Activated T-cell treated with anti-CD3 and anti-CD28 coated beads, Interleukin-2, amount 50 U/mL, for 24 hours (primary cell): Measurements from ENCODE around the gene TMEM94.
"Not testable (repeated sequence)": the region's sequence is repeated elsewhere in the genome, so short reads cannot be mapped to it uniquely, and the experiment has no call there.

Experiments
- DNase-seq: peaks from one replicate; pipeline ENCODE4 v3.0.0-alpha.2; 2020
- H3K27ac Mint-ChIP-seq: 2 replicates; pipeline ENCODE4 v1.8.0; 2020; ENCODE audit warnings: mild to moderate bottlenecking, mixed read lengths
- H3K27me3 Mint-ChIP-seq: 2 replicates; pipeline ENCODE4 v1.8.0; 2020; ENCODE audit warnings: mixed read lengths
- H3K36me3 Mint-ChIP-seq: 2 replicates; pipeline ENCODE4 v1.8.0; 2020; ENCODE audit warnings: low read depth, mixed read lengths
- H3K4me1 Mint-ChIP-seq: 2 replicates; pipeline ENCODE4 v1.8.0; 2020; ENCODE audit warnings: low read depth, mixed read lengths
- H3K4me3 Mint-ChIP-seq: 2 replicates; pipeline ENCODE4 v1.8.0; 2020; ENCODE audit warnings: mild to moderate bottlenecking, moderate library complexity, mixed read lengths
- H3K9me3 Mint-ChIP-seq: 2 replicates; pipeline ENCODE4 v1.8.0; 2020; ENCODE audit warnings: mixed read lengths

Gene TMEM94

DNA sequence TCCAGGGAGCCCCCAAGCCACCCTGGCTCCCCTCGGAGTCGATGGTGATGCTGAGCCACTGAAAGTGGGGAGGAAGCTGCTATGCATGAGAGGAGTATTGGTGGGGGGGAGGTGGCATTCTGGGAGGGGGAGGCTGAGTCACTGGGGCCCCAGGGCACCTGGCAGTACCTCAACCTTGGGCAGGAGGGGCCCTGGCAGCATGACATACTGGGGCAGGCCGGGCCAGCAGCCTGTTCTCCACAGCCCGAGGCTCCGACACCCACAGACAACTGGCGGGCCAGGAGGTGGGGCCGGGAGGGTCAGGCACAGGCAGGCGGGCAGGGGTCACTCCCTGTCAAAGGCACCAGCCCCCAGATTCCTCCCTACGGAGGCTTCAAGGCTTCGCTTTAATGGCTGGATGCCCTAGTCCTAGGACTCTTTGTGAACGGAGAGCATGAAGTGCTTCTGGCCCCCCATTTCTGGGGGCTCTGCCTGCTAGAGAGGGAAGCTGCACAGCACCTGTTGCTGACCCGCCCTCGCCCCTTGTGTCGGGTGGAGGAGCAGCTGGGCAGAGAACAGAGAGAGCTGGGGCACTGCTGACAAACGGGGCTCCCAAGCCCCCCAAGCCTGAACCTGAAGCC is 58.0 kb downstream of the TMEM94 start:
- no peak overlapping the region for H3K27ac Mint-ChIP-seq
- no peaks in the 10 kb centered on the region for H3K9me3 Mint-ChIP-seq
- peak overlapping the region; percentile 65 for H3K4me3 Mint-ChIP-seq
- H3K27me3 Mint-ChIP-seq = peaks cover 3% of the 10 kb centered on the region
- H3K36me3 Mint-ChIP-seq = peaks cover 22% of the 10 kb centered on the region
- H3K4me1 Mint-ChIP-seq = peaks cover 26% of the 10 kb centered on the region
- DNase-seq = peak; percentile 42

DNA sequence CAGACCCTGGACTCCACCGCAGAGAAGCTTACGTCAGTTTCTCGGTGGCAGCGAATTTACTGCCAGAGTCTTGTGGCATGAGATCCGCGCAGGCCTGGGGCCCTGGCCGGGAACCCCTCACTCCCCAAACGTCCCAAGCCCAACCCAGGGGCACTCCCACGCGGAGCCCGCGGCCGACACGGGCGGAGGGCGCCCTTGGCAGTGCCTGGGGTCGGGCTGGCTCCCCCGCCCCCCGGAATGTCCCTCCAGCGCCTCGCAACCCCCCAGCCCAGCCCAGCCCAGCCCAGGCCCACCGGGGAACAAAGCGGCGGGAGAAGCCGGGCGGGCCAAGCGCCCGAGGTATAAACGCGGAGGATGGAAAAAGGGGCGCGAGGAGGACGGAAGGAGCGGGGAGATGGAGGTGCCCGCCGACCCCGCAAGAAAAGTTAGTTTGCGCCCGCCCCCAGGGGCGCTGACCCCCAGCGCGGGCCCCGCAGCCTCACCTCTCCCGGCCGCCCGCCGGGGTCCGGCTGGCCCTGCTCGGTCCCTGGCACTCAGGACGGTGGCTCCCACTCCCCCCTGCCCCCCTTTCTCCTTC is 58.6 kb downstream of the TMEM94 start:
- DNase-seq = no peak
- Mint-ChIP-seq H3K4me1 (peaks cover 26% of the 10 kb centered on the region), H3K27me3 (peaks cover 3% of the 10 kb centered on the region), H3K27ac (no peak overlapping the region), H3K36me3 (peaks cover 26% of the 10 kb centered on the region), H3K4me3 (peak overlapping the region; percentile 79), H3K9me3 (no peaks in the 10 kb centered on the region)

DNA sequence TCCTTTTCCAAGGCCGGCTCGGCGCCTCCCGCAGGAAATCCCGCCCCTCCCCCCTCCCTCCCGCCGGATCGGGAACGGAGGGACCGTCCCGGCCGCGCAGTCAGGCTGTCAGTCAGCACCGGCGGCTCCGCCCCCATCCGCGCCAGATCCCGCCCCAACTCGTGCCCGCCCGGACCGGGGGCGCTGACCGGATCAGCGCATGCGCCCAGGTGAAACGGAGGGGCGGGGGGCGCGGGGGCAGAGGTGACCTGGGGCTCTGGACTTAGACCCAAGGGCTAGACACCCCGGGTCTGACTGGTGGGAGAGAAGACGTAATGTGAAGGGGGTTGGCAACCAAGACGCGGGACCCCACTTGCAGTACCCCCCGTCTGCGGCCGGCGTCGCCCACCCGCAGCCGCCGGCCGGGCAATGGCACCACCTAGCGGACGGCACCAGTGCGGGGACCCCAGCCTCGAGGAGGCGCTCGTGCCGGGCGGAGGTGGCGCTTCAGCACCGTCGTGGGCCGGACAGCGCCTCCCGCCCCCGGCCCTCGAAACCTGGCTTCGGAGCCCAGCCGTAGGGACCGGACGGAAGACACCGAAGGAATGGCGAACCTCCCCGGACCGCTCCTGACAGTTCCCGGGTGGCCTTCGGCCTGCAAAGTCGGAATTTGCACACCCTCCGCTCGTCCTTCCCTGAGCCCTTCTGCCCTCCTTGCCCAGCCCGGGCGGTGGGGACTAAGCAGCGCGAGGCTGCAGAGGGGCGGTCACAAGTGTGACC is 59.2 kb downstream of the TMEM94 start, which contains the start of gene CASKIN2:
Gene CASKIN2, minus strand, starts transcription at position 42 of the 759 bp plus-strand sequence. CDS start 1,733 bp downstream, outside the sequence.
- H3K36me3 Mint-ChIP-seq = peaks cover 28% of the 10 kb centered on the region
- peaks cover 26% of the 10 kb centered on the region for H3K4me1 Mint-ChIP-seq
- H3K27me3 Mint-ChIP-seq = peaks cover 3% of the 10 kb centered on the region
- peak within 1 kb of the TSS; percentile 79 for H3K4me3 Mint-ChIP-seq
- no peaks in the 10 kb centered on the region for H3K9me3 Mint-ChIP-seq
- DNase-seq = peak; percentile 93
- H3K27ac Mint-ChIP-seq = peak within 1 kb of the TSS; percentile 44

DNA sequence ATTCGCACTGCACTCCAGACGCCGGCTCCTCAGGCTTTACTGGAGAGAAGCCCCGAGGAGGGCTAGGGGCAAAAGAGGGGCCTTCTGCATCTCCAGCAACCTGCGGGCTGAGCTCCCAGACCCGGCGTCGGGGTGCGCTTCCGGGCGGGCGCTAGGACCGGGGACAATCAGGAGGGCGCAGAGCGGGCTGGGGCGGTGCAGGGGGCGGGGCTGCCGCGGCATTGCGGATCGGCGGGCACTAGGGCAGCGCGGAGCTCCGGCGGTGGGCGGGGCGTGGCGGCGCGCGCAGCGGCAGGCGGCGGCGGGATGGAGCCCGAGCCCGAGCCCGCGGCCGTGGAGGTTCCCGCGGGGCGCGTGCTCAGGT is 59.8 kb downstream of the TMEM94 start, which contains the start of gene TSEN54:
Gene TSEN54, plus strand, starts transcription at position 274 of the 364 bp plus-strand sequence. Its CDS starts 33 bp downstream, at position 307.
- Mint-ChIP-seq H3K27me3 (peaks cover 3% of the 10 kb centered on the region), H3K4me1 (peaks cover 26% of the 10 kb centered on the region), H3K9me3 (no peaks in the 10 kb centered on the region), H3K4me3 (peak within 1 kb of the TSS; percentile 90), H3K36me3 (peaks cover 34% of the 10 kb centered on the region), H3K27ac (peak within 1 kb of the TSS; percentile 70)
- DNase-seq = peak; percentile 97

DNA sequence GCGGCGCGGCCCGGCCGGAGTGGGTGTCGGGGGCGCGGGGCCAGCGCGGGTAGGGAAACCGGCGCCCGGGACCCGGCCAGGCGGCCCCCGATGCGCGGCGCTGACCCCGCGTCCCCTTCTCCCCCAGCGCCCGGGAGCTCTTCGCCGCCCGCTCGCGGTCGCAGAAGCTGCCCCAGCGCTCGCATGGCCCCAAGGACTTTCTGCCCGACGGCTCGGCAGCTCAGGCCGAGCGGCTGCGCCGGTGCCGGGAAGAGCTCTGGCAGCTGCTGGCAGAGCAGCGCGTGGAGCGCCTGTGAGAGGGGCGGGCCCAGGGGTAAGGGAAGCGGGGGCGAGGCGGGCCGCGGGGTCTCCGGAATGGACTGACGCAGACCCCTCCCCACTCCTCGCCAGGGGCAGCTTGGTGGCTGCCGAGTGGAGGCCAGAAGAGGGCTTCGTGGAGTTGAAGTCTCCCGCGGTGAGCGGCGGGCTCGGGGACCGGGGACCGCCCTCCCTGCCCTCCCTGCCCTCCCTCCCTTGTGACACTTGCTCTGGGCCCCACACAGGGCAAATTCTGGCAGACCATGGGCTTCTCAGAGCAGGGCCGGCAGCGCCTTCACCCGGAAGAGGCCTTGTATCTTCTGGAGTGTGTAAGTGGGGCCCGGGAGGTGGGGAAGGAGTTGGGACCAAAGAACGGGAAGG is 60.3 kb downstream of the TMEM94 start:
- peaks cover 26% of the 10 kb centered on the region for H3K4me1 Mint-ChIP-seq
- peak overlapping the region; percentile 90 for H3K4me3 Mint-ChIP-seq
- peak overlapping the region; percentile 70 for H3K27ac Mint-ChIP-seq
- peaks cover 37% of the 10 kb centered on the region for H3K36me3 Mint-ChIP-seq
- no peaks in the 10 kb centered on the region for H3K9me3 Mint-ChIP-seq
- DNase-seq = peak; percentile 75
- peaks cover 3% of the 10 kb centered on the region for H3K27me3 Mint-ChIP-seq

DNA sequence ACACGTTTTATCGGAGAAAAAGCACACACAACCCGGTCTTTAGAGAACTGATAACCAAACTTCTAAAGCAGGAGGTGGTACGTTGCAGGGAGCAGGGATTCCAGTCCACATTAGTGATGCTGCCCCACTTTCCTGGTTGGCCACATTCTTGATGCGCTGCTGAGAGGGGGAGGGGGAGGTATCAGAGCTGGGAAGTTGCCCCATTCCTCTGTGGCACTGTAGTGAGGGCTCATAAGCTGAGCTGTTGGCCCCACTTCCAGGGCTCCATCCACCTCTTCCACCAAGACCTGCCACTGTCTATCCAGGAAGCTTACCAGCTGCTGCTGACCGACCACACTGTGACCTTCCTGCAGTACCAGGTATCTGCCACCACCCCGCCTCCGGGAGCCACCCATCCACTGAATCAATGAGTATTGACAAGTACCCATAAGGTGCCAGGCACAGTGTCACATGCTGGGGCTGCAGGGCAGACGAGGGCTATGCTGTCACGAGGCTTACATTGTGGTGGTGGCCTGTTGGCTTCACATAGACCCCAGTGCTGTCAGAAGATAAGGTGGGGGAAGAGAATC is 60.9 kb downstream of the TMEM94 start:
- H3K27ac Mint-ChIP-seq = peak overlapping the region; percentile 70
- peaks cover 26% of the 10 kb centered on the region for H3K4me1 Mint-ChIP-seq
- DNase-seq = peak; percentile 51
- peak overlapping the region; percentile 90 for H3K4me3 Mint-ChIP-seq
- peaks cover 43% of the 10 kb centered on the region for H3K36me3 Mint-ChIP-seq
- no peaks in the 10 kb centered on the region for H3K9me3 Mint-ChIP-seq
- peaks cover 3% of the 10 kb centered on the region for H3K27me3 Mint-ChIP-seq

DNA sequence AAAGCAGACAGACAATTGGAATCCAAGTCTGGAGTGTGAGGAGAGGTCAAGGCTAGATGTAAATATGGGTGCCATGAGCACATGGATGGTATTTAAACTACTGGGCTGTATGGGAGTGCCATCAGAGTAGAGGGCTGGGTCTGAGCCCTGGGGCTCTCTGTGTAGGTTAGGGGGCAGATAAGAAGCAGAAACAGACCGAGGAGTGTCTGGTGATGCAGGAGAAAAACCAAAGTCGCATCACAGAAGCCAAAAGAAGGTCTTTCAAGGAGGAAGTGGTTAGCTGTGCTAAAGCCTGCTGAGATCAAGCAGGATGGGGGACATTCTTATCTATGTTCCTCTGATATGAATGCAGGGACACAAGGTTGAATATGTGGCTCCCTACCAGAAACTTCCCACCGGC is 61.8 kb downstream of the TMEM94 start:
- Mint-ChIP-seq H3K4me3 (peak overlapping the region; percentile 90), H3K27me3 (peaks cover 3% of the 10 kb centered on the region), H3K4me1 (peaks cover 26% of the 10 kb centered on the region), H3K9me3 (no peaks in the 10 kb centered on the region), H3K36me3 (peaks cover 50% of the 10 kb centered on the region), H3K27ac (peak overlapping the region; percentile 70)
- no peak for DNase-seq

DNA sequence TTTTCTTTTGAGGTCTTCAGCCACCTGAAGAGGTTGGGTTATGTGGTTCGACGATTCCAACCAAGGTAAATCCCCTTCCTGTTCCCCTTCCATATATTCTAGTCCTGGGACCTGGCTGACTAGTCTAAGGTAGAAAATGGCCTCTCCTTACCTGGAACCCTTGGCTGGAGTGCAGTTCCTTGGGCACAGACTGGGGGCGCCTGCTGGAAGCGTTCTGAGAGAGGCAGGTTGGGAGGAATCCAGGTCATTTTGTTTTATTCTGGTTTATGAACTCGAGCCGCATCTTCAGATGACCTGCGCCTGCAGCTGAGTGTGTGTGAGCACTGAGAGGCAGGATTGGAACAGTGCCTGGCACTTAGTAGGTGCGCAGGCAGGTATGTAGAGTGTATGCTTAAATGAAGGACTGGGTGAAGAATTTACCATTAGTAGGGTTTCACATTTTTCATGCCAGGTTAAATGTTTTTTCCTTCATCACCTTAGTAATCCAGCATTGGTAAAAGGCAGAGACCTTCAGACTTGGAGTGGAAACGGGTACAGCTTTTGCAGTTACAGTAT is 62.6 kb downstream of the TMEM94 start:
- Mint-ChIP-seq H3K4me1 (peaks cover 26% of the 10 kb centered on the region), H3K4me3 (no peak overlapping the region), H3K27me3 (peaks cover 1% of the 10 kb centered on the region), H3K27ac (no peak overlapping the region), H3K36me3 (peaks cover 59% of the 10 kb centered on the region), H3K9me3 (no peaks in the 10 kb centered on the region)
- DNase-seq = no peak

DNA sequence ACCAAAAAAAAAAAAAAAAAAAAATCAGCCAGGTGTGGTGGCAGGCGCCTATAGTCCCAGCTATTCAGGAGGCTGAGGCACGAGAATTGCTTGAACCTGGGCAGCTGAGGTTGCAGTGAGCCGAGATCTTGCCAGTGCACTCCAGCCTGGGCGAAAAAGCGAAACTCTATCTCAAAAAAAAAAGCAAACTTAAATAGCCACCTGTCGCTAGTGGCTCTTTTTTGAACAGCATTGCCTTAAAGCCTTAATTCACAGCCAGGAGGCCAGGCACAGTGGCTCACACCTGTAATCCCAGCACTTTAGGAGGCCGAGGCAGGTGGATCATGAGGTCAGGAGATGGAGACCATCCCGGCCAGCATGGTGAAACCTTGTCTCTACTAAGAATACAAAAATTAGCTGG is 64.0 kb downstream of the TMEM94 start:
- Mint-ChIP-seq H3K36me3 (peaks cover 65% of the 10 kb centered on the region), H3K4me1 (peaks cover 23% of the 10 kb centered on the region)
- H3K27me3 Mint-ChIP-seq, DNase-seq, H3K27ac Mint-ChIP-seq, H3K9me3 Mint-ChIP-seq, H3K4me3 Mint-ChIP-seq: not testable (repeated sequence)

DNA sequence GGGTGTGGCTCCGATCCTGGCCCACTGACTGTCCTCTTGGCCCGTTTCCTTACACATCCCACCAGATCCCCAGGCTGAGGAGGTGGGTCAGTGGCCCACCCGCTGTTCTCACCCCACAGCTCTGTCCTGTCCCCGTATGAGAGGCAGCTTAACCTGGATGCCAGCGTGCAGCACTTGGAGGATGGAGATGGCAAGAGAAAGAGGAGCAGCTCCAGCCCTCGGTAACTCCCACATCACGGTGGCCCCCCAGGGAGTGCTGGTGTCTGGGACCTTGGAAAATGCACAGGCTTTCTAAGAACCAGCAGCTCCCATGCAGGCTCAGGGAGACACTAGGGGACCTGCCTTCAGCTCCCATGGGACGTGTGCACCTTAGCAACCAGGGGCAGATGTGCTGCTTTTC is 64.9 kb downstream of the TMEM94 start:
- Mint-ChIP-seq H3K9me3 (no peaks in the 10 kb centered on the region), H3K4me1 (peaks cover 26% of the 10 kb centered on the region), H3K36me3 (peaks cover 65% of the 10 kb centered on the region), H3K4me3 (no peak overlapping the region), H3K27me3 (no peaks in the 10 kb centered on the region), H3K27ac (no peak overlapping the region)
- no peak for DNase-seq

DNA sequence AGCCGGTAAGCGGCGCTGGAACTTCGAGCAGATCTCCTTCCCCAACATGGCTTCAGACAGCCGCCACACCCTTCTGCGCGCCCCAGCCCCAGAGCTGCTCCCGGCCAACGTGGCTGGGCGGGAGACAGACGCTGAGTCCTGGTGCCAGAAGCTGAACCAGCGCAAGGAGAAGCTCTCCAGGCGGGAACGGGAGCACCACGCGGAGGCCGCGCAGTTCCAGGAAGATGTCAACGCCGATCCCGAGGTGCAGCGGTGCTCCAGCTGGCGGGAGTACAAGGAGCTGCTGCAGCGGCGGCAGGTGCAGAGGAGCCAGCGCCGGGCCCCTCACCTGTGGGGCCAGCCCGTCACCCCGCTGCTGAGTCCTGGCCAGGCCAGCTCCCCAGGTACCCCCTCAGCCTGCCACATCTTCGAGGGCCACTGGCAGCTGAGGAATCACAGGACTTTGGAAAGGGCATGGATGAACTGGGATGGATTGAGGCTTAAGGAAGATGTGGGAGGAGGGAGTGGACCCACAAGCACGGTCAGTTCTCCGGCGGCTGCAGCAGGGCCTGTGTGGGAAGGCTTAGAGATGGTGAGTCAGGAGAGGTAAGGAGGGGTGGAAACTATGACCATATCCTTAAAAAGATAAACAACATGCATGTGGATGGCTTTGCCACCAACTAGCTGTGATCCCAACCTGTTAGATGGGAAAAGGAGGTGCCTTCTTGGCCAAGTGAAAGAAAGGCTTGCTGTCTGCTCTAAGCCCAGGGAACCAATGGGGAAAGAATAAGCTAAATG is 65.7 kb downstream of the TMEM94 start:
- no peak for DNase-seq
- H3K27me3 Mint-ChIP-seq = no peaks in the 10 kb centered on the region
- H3K4me1 Mint-ChIP-seq = peaks cover 32% of the 10 kb centered on the region
- H3K27ac Mint-ChIP-seq = no peak overlapping the region
- H3K36me3 Mint-ChIP-seq = peaks cover 63% of the 10 kb centered on the region
- no peaks in the 10 kb centered on the region for H3K9me3 Mint-ChIP-seq
- H3K4me3 Mint-ChIP-seq = no peak overlapping the region

DNA sequence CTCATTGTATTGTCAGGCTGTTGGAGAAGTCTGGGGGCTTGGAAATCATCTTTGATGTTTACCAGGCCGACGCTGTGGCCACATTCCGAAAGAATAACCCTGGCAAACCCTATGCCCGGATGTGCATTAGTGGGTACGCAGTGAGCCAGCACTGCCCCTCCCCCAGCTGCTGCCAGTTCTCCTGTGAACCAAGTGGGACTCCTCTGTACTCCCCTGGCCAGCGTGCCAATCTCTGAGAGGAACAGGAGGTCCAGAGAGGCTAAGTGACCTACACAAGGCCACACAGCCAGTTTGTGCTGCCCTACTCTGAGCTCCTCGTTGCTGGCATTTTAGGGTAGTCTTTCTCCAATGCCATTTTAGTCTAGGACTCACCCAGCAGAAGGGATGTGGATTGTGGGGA is 67.2 kb downstream of the TMEM94 start:
- H3K27ac Mint-ChIP-seq = no peak overlapping the region
- DNase-seq = no peak
- H3K27me3 Mint-ChIP-seq = no peaks in the 10 kb centered on the region
- H3K4me1 Mint-ChIP-seq = peaks cover 19% of the 10 kb centered on the region
- peaks cover 51% of the 10 kb centered on the region for H3K36me3 Mint-ChIP-seq
- H3K9me3 Mint-ChIP-seq = no peaks in the 10 kb centered on the region
- H3K4me3 Mint-ChIP-seq = no peak overlapping the region

DNA sequence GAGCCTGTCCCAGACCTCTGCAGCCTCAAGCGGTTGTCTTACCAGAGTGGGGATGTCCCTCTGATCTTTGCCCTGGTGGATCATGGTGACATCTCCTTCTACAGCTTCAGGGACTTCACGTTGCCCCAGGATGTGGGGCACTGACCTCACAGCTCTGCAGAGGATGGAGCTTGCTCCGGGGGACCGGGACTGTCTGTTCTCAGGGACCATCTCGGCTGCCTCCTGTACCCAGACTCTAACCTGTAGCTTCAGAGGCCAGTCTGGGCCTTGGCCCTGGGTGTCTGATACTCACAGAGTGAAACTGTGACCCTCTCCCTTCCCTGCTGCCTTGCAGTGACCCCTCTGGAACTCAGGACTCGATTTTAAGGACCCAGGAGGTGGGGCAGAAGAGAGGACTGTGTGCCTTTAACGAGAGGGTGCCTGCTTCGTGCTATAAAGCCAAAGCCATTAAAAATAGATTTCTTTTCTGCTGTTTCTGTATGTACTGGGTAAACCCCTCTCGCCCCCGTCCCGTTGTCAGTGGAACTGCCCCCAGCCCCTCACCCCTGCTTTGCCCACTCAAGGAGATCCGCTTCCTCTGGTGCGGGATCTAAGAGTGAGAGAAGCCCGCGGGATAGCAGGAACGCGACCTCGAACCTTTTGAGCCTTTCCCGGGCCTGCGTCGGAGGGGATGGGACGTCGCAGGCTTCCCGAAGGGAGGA is 68.0 kb downstream of the TMEM94 start:
- Mint-ChIP-seq H3K4me1 (peaks cover 12% of the 10 kb centered on the region), H3K27ac (no peak overlapping the region), H3K27me3 (no peaks in the 10 kb centered on the region), H3K36me3 (peaks cover 43% of the 10 kb centered on the region), H3K4me3 (no peak overlapping the region), H3K9me3 (no peaks in the 10 kb centered on the region)
- DNase-seq = no peak
